Smooth muscle cell (in vitro differentiated cells): ENCODE results near the gene SRD5A1. TPM values are rescaled to one million over a fixed set of nuclear protein-coding genes. Genes with fewer than 3 reads are reported as not detected.

ENCODE experiments used
- DNase-seq: peaks from one replicate; lab custom pipeline; 2025; ENCODE audit not compliant: unreplicated experiment; lab: John Stamatoyannopoulos, UW
- H2AFZ ChIP-seq: fragments of 200-600 bp; sonication (generic); 2 replicates; pipeline ENCODE4 v1.6.0; 2016; ENCODE audit warnings: antibody characterized with exemption, low read depth, mild to moderate bottlenecking
- H3F3A ChIP-seq: fragments of 200-600 bp; sonication (generic); 2 replicates; pipeline ENCODE4 v1.6.0; 2017; ENCODE audit warnings: antibody characterized with exemption, low read depth
- H3K27ac ChIP-seq: fragments of 200-600 bp; sonication (generic); 2 replicates; pipeline ENCODE4 v1.5.1; 2016; ENCODE audit warnings: low read depth, mild to moderate bottlenecking
- H3K27me3 ChIP-seq: fragments of 200-600 bp; sonication (generic); 2 replicates; pipeline ENCODE4 v1.6.1; 2016; ENCODE audit warnings: low read depth, mild to moderate bottlenecking
- H3K36me3 ChIP-seq: fragments of 200-600 bp; sonication (generic); 2 replicates; pipeline ENCODE4 v1.5.1; 2016; ENCODE audit warnings: low read depth
- H3K4me1 ChIP-seq: fragments of 200-600 bp; sonication (generic); 2 replicates; pipeline ENCODE4 v1.5.1; 2016; ENCODE audit warnings: low read depth
- H3K4me2 ChIP-seq: fragments of 200-600 bp; sonication (generic); 2 replicates; pipeline ENCODE4 v1.6.0; 2016; ENCODE audit warnings: mild to moderate bottlenecking
- H3K4me3 ChIP-seq: fragments of 200-600 bp; sonication (generic); 2 replicates; pipeline ENCODE4 v1.5.1; 2016; ENCODE audit warnings: mild to moderate bottlenecking
- H3K79me2 ChIP-seq: fragments of 200-600 bp; sonication (generic); 2 replicates; pipeline ENCODE4 v1.6.0; 2016; ENCODE audit warnings: low read depth, mild to moderate bottlenecking
- H3K9ac ChIP-seq: fragments of 200-600 bp; sonication (generic); 2 replicates; pipeline ENCODE4 v1.6.0; 2016; ENCODE audit warnings: low read depth
- H3K9me3 ChIP-seq: fragments of 200-600 bp; sonication (generic); replicated peaks from 2 replicates; pipeline ENCODE4 v1.5.1; 2016; ENCODE audit warnings: low read depth
- H4K20me1 ChIP-seq: fragments of 200-600 bp; sonication (generic); 2 replicates; pipeline ENCODE4 v1.6.0; 2016; ENCODE audit warnings: low read depth
- WGBS: methylation state at CpG from one replicate; pipeline ENCODE4 v1.1.7; 2016; ENCODE audit warnings: low lambda C conversion rate; 5-methylcytosine and 5-hydroxymethylcytosine counted together
- polyA plus RNA-seq: library from polyadenylated mRNA; unstranded; fragments of >200 nt; fragmentation: Nextera tagmentation; extraction: Ambion mirVana; gene quantifications from 2 replicates; pipeline ENCODE4 v1.2.1, GENCODE V29; 2016
- total RNA-seq: library from RNA; depleted of rRNA; stranded (reverse); fragments of >200 nt; gene quantifications from 2 replicates; pipeline ENCODE4 v1.2.3, GENCODE V29; 2014
- TF ChIP-seq, protein P1 (sequence below): fragments of 200-600 bp; sonication (generic); IDR thresholded peaks from 2 replicates; pipeline ENCODE4 v1.5.1; 2017; ENCODE audit warnings: borderline replicate concordance, mild to moderate bottlenecking, antibody characterized with exemption; ENCODE audit not compliant: insufficient read depth, poor library complexity, severe bottlenecking

SRD5A1 gene
- total and polyA plus RNA-seq, 2 experiments from 2014 or later = 17.1 to 23.5 TPM

GRCh38 chr5:6597557-6597956 is 35.7 kb upstream of the SRD5A1 start:
- DNase-seq = no peak
- no peaks in the 10 kb centered on the region for H3K36me3 ChIP-seq
- H3K4me2 ChIP-seq = no peak overlapping the region
- no peak overlapping the region for H2AFZ ChIP-seq
- no peaks in the 10 kb centered on the region for H3F3A ChIP-seq
- no peak overlapping the region for H3K4me3 ChIP-seq
- no peak overlapping the region for H3K9ac ChIP-seq
- WGBS = 88% methylated on average over 6 of the region's 6 CpGs
- no peaks in the 10 kb centered on the region for H3K27me3 ChIP-seq
- H4K20me1 ChIP-seq = no peaks in the 10 kb centered on the region
- TF ChIP-seq, protein P1, sequence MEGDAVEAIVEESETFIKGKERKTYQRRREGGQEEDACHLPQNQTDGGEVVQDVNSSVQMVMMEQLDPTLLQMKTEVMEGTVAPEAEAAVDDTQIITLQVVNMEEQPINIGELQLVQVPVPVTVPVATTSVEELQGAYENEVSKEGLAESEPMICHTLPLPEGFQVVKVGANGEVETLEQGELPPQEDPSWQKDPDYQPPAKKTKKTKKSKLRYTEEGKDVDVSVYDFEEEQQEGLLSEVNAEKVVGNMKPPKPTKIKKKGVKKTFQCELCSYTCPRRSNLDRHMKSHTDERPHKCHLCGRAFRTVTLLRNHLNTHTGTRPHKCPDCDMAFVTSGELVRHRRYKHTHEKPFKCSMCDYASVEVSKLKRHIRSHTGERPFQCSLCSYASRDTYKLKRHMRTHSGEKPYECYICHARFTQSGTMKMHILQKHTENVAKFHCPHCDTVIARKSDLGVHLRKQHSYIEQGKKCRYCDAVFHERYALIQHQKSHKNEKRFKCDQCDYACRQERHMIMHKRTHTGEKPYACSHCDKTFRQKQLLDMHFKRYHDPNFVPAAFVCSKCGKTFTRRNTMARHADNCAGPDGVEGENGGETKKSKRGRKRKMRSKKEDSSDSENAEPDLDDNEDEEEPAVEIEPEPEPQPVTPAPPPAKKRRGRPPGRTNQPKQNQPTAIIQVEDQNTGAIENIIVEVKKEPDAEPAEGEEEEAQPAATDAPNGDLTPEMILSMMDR = no peak
- no peaks in the 10 kb centered on the region for H3K9me3 ChIP-seq
- no peaks in the 10 kb centered on the region for H3K79me2 ChIP-seq
- no peaks in the 10 kb centered on the region for H3K4me1 ChIP-seq
- no peak overlapping the region for H3K27ac ChIP-seq

DNA sequence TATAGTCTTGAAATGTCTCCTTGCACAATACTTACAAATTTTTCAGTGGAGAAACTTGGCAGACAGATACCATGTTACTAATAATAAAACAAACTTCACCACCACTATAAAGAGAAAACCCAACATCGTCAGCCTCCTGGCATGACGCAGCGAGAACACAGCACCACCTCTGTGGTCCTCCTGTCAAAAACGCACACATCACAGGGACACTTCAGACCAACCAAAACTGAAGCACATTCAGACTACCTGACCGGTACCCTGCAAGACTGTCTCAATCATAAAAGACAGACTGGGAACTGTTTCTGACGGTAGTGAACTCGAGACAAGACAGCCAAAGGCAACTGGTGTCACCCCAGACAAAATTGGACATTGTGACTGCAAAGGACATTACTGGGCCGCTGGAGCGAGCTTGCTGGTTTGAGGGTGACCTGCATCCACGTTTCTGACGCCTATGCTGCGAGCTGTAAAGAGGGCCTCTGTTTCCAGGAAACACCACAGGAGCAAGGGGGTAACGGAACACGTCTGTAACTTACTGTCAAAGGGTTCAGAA is 34.8 kb upstream of the SRD5A1 start:
- H4K20me1 ChIP-seq = no peaks in the 10 kb centered on the region
- H3K36me3 ChIP-seq = peaks cover 5% of the 10 kb centered on the region
- H3K9ac ChIP-seq = no peak overlapping the region
- no peak for DNase-seq
- no peak overlapping the region for H3K4me2 ChIP-seq
- TF ChIP-seq, protein P1 = no peak
- H3K27ac ChIP-seq = no peak overlapping the region
- H2AFZ ChIP-seq = no peak overlapping the region
- WGBS = 94% methylated on average over 14 of the region's 14 CpGs
- H3K79me2 ChIP-seq = no peaks in the 10 kb centered on the region
- H3K27me3 ChIP-seq = no peaks in the 10 kb centered on the region
- H3K4me1 ChIP-seq = no peaks in the 10 kb centered on the region
- H3F3A ChIP-seq = no peaks in the 10 kb centered on the region
- H3K4me3 ChIP-seq = no peak overlapping the region
- no peaks in the 10 kb centered on the region for H3K9me3 ChIP-seq

DNA sequence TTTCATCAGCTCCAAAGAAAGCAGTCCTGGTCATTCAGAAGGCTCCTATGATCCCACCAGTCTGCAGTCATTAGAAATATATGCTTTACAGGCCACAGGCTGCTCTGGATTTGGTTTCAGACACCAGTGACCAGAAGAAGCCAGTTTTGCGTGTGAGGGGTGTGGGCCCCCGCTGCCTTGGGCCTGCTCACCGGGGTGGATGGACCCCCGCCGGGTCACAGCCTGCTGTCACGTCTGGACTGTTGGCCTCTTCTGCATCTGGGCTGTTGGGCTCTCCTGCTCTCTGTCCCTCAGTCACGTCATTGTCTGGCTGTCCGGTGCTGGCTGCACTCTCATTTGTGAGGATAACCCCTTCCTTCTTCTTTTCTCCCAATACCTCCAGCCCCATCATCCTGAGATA is 33.5 kb upstream of the SRD5A1 start:
- Histone ChIP-seq H3K4me2 (no peak overlapping the region), H3K36me3 (peaks cover 12% of the 10 kb centered on the region), H3K27me3 (no peaks in the 10 kb centered on the region), H3F3A (no peaks in the 10 kb centered on the region), H3K9me3 (no peaks in the 10 kb centered on the region), H4K20me1 (no peaks in the 10 kb centered on the region), H3K4me3 (no peak overlapping the region), H2AFZ (no peak overlapping the region), H3K27ac (no peak overlapping the region), H3K4me1 (no peaks in the 10 kb centered on the region), H3K9ac (no peak overlapping the region), H3K79me2 (no peaks in the 10 kb centered on the region)
- TF ChIP-seq, protein P1 = no peak
- no peak for DNase-seq
- WGBS = 97% methylated on average over 8 of the region's 8 CpGs

DNA sequence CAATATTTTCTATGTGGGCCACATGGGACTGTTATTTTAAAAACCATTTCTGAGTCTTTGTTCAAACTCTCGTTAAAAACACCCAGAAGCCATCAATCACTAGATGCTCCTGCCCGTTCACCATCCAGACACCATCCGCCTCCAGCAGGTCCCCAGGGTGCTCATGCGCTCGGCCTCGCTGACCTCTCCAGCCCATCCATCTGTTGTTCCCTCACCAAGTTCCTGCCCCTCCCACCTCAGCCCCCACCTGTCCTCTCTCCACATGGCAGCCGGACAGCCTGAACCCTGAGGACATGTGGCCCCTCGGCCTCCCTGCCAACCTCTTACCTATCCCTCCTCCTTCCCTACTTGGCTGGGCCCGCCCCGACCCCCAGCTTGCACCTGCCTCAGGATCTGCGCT is 32.0 kb upstream of the SRD5A1 start:
- H4K20me1 ChIP-seq = no peaks in the 10 kb centered on the region
- H3K9ac ChIP-seq = no peak overlapping the region
- H3K9me3 ChIP-seq = no peaks in the 10 kb centered on the region
- H3K4me1 ChIP-seq = no peaks in the 10 kb centered on the region
- TF ChIP-seq, protein P1 = no peak
- H3F3A ChIP-seq = no peaks in the 10 kb centered on the region
- no peak overlapping the region for H3K4me2 ChIP-seq
- H3K36me3 ChIP-seq = peaks cover 12% of the 10 kb centered on the region
- no peak overlapping the region for H3K4me3 ChIP-seq
- WGBS = 98% methylated on average over 11 of the region's 11 CpGs
- no peak overlapping the region for H3K27ac ChIP-seq
- no peak for DNase-seq
- H2AFZ ChIP-seq = no peak overlapping the region
- no peaks in the 10 kb centered on the region for H3K27me3 ChIP-seq
- no peaks in the 10 kb centered on the region for H3K79me2 ChIP-seq
